NCI-H2107 (cell line): ENCODE data around the gene SAMD8.

Source experiments
- DNase-seq: peaks from one replicate; lab custom pipeline; 2025; lab: John Stamatoyannopoulos, UW

SAMD8 gene

GRCh38 chr10:75111365-75111906, at the start of gene SAMD8:
TSS of gene SAMD8 (plus strand) at chr10:75111656. CDS start at chr10:75150529, 38,873 bp downstream.
- DNase-seq: peak; percentile 74

- DNase-seq: no peak
Measured at GRCh38 chr10:75061709-75062505, 49.5 kb upstream of the SAMD8 start.

DNA sequence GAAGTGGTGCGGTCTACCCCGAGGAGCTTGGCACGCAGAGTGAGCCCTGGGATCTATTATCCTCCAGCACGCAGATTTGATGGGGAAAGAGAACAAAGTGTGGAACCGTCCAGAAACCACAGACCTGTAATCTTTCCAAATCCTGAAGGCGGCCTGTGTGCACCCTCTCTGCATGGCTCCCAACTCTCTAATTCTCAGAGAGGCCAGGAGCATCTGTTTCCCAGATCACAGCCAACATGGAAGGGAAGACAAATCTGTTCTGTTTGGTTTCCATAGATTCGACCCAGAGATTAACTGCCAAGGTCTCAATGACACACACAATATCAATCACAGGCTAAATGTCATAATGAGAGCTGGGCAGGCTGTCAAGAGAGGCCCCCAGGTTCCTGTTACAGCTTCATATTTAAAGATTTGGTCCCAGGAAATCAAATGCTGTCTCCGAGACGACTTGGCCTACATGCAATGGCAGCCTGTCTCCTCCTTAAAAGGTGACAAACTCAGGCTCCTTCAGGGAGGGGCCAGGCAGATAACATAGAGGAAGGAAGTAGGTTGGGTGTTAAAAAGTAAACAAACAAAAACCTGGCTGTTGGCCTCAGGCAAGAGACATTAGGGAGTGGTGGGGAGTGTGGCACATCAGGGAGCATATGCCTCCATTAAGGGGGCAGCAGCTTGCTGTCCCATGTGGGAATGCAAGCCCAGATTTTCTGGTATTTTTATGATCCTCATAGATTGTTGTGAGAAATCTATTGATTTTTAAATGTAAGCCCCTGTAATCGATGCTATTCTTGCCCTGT, 48.8 kb upstream of the SAMD8 start:
- DNase-seq: no peak

- no peak for DNase-seq
Measured at GRCh38 chr10:75063461-75064230, 47.8 kb upstream of the SAMD8 start.

DNA sequence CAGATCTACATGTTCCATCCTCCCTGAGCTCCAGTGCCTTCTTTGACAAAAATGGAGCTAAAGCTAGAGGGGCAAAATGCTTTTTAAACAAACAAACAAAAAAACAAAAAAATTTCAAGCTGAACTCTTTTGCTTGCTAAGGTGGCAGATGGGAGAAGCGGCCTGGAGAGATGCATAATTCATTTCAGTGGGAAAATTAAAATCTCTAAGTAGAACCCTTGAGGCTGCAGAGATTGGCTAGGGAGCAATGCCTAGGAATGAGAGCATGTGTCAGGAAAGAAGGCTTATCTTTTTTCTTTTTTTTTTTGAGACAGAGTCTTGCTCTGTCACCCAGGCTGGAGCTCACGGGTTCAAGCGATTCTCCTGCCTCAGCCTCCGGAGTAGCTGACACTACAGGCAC, 46.4 kb upstream of the SAMD8 start:
- DNase-seq: no peak

DNA sequence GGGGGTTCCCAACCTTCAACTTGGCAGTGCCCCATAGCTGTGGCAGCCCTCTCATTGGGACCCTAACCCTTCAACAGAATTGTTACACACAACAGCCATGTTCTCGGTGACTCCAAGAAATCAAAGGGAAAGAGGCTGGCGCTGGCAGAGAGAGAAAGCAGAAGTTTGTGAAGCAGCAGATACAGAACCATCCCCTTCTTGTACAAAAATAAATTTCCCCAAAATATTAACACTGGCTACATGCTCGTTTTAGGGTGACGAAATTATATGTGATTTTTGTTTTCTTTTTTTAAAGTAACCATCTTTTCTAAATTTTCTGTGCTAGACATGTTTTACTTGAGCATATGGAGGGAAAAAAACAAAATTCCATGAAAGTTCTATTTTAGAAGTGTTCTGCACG, 45.2 kb upstream of the SAMD8 start:
- DNase-seq: no peak

DNA sequence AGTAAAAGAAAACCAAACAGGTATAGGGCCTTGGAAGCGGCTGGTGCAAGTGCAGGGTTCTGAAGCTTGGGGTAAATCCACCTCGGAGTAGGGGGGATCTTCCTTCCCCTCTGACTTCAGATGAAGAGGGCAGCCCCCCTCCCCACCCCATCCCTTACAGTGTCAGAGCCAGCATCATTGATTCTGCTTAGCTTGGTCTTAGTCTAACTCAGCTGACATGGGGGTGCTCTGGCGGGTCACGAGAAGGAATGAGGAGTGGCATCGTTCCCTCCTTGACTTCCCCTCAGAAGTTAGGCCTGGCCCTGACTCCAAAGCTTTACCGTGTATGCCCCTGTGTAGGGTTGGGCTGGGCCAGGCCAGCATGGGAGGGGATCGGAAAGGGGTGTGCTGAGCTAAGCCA, 44.2 kb upstream of the SAMD8 start:
- DNase-seq: no peak

DNA sequence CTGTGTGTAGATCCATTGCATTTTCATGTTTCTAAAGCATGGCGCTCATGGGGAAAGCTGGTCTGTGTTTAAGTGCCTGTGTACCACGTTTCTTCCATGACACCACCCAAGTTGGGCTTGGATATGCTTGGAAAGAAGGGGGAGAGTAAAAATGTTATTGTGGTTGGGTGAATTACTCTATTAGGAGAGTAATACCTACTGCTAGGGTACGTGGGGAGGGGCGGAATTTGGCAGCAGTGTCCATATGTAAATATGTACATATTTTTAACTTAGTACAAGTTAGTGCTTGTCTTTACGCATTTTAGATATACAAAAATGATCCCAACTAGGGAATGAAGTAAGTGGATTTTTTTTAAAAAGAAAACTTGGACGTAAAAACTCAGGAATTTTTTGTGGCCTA, 42.9 kb upstream of the SAMD8 start:
- DNase-seq: no peak

DNA sequence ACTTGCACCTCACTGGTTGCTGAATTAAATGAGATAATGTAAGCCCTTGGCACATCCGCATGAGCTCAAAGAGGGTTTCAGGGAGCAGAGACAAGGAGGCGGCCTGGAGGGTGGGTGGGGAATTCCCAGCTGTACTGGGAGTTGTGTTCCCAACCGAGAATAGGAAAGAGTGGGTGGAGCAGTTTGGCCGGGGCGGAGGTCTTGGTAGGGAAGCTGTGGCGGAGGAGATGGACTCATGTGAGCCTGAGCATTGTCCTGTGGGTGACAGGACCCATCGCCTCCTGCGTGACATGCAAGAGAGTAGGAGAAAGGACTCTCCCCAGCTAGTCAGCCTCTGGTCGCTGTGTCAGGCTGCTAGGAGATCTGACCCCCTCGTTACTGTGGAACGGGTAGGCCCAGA, 41.0 kb upstream of the SAMD8 start:
- DNase-seq: no peak

- no peak for DNase-seq
Measured at GRCh38 chr10:75070961-75071428, 40.5 kb upstream of the SAMD8 start.

GRCh38 chr10:75071756-75072155, 39.7 kb upstream of the SAMD8 start:
- no peak for DNase-seq

GRCh38 chr10:75072727-75073126, 38.7 kb upstream of the SAMD8 start:
- no peak for DNase-seq

DNA sequence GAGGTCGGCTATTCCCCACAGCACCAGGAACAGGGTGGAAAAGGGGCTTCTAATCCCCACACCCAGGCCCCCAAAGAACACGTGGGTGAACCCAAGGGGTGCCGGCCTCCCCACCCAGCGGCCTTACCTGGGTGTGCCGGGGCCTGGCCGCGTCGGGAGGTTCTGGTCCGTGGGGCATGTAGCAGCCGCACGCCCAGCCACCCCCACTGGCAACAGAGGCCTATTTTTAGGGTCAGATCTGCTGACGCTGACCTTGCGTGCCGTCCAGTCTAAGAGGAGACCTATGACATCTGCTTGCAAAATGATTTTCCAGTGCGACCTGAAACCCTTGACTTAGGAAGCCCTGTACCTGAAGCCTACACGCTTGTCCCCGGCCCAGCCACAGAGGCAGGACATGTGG, 38.0 kb upstream of the SAMD8 start:
- no peak for DNase-seq

DNA sequence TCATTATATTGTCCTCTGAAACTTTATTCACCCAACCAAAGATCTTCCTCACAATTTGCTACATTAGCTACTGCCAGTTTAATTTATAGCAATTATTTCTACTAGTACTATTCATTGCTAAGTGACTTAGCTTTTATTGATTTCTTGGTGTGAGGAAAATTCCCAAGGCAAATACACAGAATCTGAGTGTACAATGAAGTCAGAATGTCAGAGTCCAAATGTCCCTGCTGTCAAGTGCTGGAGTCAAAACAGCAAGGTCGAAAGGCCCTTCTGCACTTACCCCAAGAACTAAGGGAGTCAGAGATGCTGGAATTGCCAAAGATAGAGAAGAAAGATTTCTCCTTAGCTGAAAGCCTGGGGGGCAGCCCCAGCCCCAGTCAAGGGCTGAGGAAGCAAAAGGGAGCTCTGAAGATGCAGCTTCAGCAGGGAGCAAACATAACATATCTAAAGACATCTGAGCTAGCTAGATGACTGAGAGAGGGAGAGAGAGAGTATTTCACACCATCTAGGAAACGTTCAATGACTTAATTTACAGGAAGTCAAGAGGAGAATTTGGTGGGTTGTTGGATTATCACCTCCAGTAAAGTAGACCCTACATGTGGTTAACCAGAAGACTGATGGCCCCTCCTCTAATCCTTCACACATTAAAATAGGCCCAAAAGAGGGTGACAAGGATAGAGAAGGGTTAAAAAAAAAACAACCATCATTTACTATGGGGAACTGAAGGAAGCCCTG, 36.6 kb upstream of the SAMD8 start:
- DNase-seq: no peak

DNA sequence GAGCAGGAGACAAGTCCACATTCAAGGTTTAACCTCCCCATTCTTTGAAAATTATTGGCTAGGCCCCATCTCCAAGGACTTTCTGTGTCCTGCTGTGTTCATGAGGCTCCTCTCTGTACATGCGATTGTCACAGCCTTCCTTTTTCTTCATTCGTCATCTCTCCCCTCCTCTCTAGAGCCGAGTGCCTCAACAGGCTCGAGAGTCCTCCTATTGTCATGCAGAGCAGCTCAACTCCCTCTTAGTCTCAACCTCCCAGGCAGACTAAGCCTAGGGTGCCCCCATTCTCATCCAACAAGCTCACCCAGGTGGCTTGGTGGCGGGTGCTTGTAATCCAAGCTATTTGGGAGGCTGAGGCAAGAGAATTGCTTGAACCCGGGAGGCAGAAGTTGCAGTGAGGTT, 35.1 kb upstream of the SAMD8 start:
- no peak for DNase-seq

- no peak for DNase-seq
Measured at GRCh38 chr10:75079436-75080083, 31.9 kb upstream of the SAMD8 start.

DNA sequence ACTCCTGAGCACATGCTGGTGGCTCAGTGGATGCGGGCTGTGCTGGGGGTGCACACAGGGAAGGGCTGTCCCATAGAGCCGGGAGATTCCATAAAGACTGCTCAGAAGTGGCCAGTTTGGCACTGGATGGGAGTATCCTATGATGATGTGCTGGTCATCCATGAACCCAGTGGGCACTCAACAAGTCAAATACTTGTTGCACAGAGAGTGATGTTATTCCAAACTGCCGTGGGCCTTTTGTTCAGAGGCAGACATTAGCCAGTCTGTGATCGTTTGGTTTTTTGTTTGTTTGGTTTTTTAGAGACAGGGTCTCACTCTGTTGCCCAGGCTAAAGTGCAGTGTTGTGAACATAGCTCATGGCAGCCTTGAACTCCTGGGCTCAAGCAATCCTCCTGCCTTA, 30.9 kb upstream of the SAMD8 start:
- DNase-seq: no peak

GRCh38 chr10:75081379-75081778, 30.1 kb upstream of the SAMD8 start:
- DNase-seq: no peak

GRCh38 chr10:75083972-75084833, 27.3 kb upstream of the SAMD8 start:
- no peak for DNase-seq

GRCh38 chr10:75084834-75085384, 26.5 kb upstream of the SAMD8 start:
- DNase-seq: no peak
